ENCODE results near the gene SRRM1.
"Not testable (repeated sequence)": the region's sequence is repeated elsewhere in the genome, so short reads cannot be mapped to it uniquely, and the experiment has no call there.

The SRRM1 gene

DNA sequence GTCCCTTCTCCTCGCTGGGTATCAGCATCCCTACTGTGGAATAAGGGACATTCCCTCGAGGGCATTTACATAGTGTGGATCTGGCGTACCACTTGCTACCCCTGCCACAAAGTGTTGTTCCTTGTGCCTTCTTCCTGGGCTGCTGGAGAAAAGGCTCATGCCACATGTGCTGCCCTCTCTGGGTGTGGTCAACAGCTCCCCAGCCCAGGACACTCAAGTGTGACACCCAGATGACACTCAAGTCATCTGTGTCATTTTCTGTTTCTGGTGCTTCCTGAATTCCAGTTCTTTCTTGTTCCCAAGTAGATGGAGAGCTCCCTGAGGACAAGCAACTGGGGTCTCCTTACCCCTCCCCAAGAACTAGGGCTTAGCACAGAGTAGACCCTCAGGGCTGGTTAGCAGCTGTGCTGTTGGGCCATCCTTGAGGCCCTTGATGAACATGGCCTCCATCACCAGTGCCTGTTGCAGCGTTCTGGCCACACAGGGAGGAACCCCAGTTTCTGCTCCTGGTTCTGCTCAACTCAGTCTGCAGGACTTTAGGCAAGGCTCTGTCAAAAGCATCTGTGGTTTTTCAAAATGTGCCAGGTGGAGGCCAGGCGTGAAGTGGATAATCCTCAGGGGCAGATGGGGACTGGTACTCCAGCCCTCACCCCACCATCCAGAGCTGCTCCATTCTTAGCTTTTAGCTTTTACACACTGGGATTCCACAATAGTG is 53.1 kb downstream of the SRRM1 start:
- no peak for DNase-seq

- no peak for DNase-seq
These were observed 53.7 kb downstream of the SRRM1 start for GRCh38 chr1:24696756-24697330.

DNA sequence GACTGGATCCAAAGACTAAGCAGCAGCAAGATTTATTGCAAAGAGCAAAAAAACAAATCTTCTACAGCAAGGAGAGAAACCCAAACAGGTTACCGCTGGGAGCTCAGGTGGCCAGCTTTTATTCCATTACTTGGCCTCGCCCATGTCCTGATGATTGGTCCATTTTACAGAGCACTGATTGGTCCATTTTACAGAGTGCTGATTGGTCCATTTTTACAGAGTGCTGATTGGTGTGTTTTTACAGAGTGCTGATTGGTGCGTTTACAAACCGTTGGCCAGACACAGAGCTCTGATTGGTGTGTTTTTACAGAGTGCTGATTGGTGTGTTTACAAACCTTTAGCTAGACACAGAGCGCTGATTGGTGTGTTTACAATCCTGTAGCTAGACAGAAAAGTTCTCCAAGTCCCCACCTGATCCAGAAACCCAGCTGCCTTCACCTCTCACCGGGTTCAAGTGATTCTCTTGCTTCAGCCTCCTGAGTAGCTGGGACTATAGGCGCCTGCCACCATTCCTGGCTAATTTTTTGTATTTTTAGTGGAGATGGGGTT is 54.4 kb downstream of the SRRM1 start:
- DNase-seq: not testable (repeated sequence)

DNA sequence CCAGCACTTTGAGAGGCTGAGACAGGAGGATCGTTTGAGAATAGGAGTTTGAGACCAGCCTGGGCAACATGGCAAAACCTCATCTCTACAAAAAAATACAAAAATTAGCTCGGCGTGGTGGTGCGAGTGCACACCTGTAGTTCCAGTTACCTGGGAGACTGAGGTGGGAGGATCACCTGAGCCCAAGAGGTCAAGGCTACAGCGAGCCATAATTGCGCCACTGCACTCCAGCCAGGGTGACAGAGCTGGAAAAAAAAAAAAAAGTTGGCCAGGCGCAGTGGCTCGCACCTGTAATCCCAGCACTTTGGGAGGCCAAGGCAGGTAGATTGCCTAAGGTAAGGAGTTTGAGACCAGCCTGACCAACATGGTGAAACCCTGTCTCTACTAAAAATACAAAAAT is 55.2 kb downstream of the SRRM1 start:
- not testable (repeated sequence) for DNase-seq

DNA sequence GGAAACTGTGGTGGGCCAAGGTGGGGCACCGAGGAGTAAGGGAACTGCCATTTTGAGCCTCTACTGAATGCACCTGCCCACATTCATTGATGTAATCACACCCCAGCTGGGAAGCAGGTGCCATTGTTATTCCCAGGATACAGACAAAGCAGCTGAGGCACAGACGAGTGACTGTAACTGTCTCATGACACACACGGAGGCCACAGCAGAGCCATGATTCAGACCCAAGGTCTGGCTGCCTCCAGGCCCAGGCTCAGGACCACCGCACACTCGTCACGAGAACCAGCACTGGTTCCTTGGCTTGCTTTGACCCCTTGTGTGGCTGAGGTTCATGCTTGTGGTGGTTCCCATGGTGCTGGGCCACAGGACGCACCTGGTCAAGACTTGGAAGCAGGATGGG is 56.5 kb downstream of the SRRM1 start:
- DNase-seq: no peak

DNA sequence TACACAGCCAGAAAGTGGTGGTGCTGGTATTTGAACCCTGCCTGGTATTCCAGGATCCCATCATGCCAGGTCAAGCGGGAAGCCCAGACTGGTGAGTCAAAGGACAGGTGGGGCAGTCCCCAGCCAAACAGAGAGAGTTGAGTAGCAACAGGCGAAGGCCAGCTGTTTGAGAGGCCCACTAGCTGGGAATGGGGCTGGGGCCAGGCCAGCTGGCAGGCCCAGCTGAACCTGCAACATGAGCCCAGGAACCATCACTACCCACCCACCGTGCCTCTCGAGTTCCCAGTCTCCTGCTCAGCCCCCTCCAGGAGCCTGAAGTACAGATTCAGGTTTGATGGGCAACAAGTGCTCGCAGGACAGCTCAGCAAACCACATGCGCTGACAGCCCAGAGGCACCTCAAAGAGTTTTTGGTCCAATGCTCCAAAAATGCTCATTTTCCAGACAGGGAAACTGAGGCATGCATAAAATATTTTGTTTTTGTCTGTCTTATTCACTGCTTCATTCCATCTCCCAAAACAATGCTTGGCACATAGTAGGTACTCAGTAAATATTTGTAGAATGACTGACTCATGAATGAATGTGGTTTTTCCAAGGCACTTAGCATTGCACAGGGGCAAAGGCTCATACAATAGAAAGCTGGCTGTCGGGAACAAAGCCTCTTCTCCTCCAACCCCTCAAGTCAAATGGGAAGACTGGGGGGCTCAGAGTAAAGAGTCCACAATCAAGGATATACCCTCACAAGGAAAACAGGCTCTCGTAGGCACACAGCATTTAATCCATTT is 59.6 kb downstream of the SRRM1 start:
- no peak for DNase-seq

- DNase-seq: peak; percentile 83
These were observed 61.5 kb downstream of the SRRM1 start for GRCh38 chr1:24704411-24705259.

- peak; percentile 82 for DNase-seq
These were observed 62.4 kb downstream of the SRRM1 start for GRCh38 chr1:24705260-24706073.

GRCh38 chr1:24706074-24706389 is 62.9 kb downstream of the SRRM1 start:
- not testable (repeated sequence) for DNase-seq

DNA sequence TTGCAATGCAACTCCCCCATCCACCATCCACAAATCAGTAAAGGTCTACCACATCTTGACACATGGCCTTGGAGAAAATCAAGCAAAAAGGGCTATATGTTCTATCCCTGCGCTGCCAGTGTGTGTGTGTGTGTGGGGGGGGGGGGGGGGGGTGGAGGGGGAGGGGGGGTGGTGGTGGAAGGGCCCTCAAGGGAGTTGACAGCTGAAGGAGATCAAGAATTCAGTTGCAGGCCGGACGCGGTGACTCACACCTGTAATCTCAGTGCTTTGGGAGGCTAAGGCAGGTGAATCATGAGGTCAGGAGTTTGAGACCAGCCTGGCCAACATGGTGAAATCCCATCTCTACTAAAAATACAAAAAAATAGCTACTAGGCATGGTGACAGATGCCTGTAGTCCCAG is 64.6 kb downstream of the SRRM1 start:
- no peak for DNase-seq

GRCh38 chr1:24708938-24709337 is 65.8 kb downstream of the SRRM1 start:
- no peak for DNase-seq

- no peak for DNase-seq
These were observed 66.8 kb downstream of the SRRM1 start for GRCh38 chr1:24709791-24710441.

DNA sequence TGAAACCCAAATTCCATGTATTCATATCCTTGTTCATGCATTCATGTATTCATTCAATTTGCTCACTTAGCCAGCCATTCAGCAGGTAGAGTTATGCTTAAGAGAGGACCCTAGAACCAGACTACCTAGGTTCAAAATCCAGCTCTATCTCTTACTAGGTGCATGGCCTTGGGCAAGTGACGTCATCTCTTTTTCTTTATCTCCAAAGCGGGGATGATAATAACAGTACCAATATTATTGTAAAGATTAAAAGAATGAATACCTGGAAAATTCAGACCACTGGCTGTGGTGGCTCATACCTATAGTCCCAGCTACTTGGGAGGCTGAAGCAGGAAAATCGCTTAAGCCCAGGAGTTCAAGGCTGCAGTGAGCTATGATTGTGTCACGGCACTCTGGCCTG is 68.2 kb downstream of the SRRM1 start:
- no peak for DNase-seq

- DNase-seq: no peak
These were observed 70.1 kb downstream of the SRRM1 start for GRCh38 chr1:24713176-24713575.

- no peak for DNase-seq
These were observed 70.6 kb downstream of the SRRM1 start for GRCh38 chr1:24713736-24714135.

- DNase-seq: peak; percentile 94
These were observed 71.9 kb downstream of the SRRM1 start for GRCh38 chr1:24714859-24715520.

DNA sequence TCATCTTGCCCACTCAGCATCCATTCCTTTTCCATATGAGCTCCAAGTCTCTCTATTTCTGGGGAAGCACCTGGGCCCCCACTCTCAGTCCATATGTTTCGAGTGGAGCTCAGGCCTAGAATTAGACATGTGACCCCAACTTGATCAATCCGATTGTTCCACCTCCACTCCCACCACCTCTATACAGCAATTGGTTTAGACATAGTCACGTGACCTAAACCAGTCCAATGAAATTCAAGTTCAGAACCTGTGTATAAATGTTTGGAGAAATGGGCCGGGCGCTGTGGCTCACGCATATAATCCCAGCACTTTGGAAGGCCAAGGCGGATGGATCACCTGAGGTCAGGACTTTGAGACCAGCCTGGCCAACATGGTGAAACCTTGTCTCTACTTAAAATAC is 72.6 kb downstream of the SRRM1 start:
- no peak for DNase-seq

DNA sequence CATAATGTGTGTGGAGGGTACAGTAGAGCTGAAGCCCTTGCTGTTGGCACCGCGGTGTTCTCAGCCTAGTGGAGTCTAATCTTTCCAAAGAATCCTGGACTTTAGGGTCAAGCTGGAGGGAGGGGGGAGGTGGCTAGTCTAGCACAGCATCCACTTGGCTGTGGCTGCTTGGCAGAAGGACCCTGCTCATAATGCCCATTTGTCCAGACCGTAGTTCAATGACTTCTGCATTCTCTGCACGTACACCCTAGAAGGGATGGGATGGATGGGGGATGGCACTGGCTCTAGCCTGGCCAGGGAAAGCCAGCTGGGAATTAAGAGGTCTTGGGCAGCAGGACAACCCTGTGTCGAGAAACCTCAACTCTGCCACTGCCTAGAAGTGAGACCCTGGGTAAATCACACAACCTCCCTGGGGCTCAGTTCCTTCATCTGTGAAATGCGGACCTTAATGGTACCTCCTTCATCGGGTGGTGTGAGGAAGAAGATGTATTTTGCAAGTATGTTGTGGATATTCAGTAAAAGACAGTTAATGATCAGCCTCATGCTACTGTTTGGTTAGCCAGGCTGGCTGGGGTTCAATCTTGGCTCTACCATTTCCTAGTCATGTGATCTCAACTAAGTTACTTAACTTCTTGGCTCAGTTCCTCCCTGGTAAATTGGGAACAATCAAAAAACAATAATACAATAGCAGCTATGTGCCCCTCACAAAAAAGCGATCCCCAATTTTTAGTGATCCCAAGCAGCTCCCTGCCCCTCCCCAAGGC is 75.0 kb downstream of the SRRM1 start:
- DNase-seq: peak; percentile 94

GRCh38 chr1:24720152-24720551 is 77.0 kb downstream of the SRRM1 start:
- DNase-seq: no peak

GRCh38 chr1:24721533-24721932 is 78.4 kb downstream of the SRRM1 start:
- DNase-seq: no peak
